HEK293 (cell line): ENCODE measurements around the gene DSN1.

ENCODE experiments used
- CTCF ChIA-PET: fragments of 350-600 bp; formaldehyde crosslinking; extraction: SDS; loops from one replicate; lab custom pipeline; 2021; ENCODE audit warnings: antibody characterized with exemption; lab: Yijun Ruan, JAX
- POLR2A ChIA-PET: fragments of 300-600 bp; formaldehyde crosslinking; extraction: SDS; loops from one replicate; lab custom pipeline; 2020; ENCODE audit warnings: antibody characterized with exemption, inconsistent platforms; lab: Yijun Ruan, JAX
- H3K27ac ChIP-seq: fragments of 200-500 bp; sonication (Bioruptor generic); 2 replicates; pipeline ENCODE4 v1.5.1; 2014; ENCODE audit warnings: low read depth, low read length, control low read depth, inconsistent platforms; ENCODE audit errors: extremely low read depth
- H3K36me3 ChIP-seq, 2 experiments: fragments of 200-500 bp in 1 of 2; sonication (Bioruptor generic) in 1 of 2; 1 replicate in 1 of 2; 2 replicates in 1 of 2; pipeline ENCODE4 v1.5.1; 2014 to 2017; ENCODE audit warnings: inconsistent platforms in 2 of 2, low read length in 2 of 2; ENCODE audit not compliant: control insufficient read depth in 2 of 2, insufficient read depth in 1 of 2
- H3K4me1 ChIP-seq: fragments of 200-500 bp; sonication (Bioruptor generic); 2 replicates; pipeline ENCODE4 v1.5.1; 2014; ENCODE audit warnings: mild to moderate bottlenecking, low read length, inconsistent platforms; ENCODE audit not compliant: control insufficient read depth, insufficient read depth
- H3K4me3 ChIP-seq: 2 replicates; pipeline ENCODE4 v1.5.1; 2011; ENCODE audit warnings: low read depth, mild to moderate bottlenecking, control low read depth, low read length, moderate library complexity
- H3K9me3 ChIP-seq: fragments of 200-500 bp; sonication (Bioruptor generic); 2 replicates; pipeline ENCODE4 v1.5.1; 2014; ENCODE audit warnings: low read depth, low read length, inconsistent platforms; ENCODE audit not compliant: control insufficient read depth, insufficient read depth
- KLF10 ChIP-seq: fragments of 450-650 bp; IDR thresholded peaks from 2 replicates; pipeline ENCODE4 v1.5.1; 2018; ENCODE audit warnings: missing biosample characterization, mild to moderate bottlenecking, missing genetic modification characterization
- SCRT2 ChIP-seq: fragments of 450-650 bp; formaldehyde crosslinking; IDR thresholded peaks from 2 replicates; pipeline ENCODE4 v1.5.1; 2016; ENCODE audit warnings: missing biosample characterization, missing genetic modification characterization
- ZBTB8A ChIP-seq: fragments of 450-650 bp; formaldehyde crosslinking; IDR thresholded peaks from 2 replicates; pipeline ENCODE4 v1.5.1; 2016; ENCODE audit warnings: missing biosample characterization, missing genetic modification characterization
- ZFHX2 ChIP-seq: fragments of 450-650 bp; formaldehyde crosslinking; conservative IDR thresholded peaks from 2 replicates; pipeline ENCODE4 v1.5.1; 2016; ENCODE audit warnings: missing biosample characterization, missing genetic modification characterization
- ZNF138 ChIP-seq: fragments of 450-650 bp; formaldehyde crosslinking; IDR thresholded peaks from 2 replicates; pipeline ENCODE4 v1.5.1; 2016; ENCODE audit warnings: missing biosample characterization, missing genetic modification characterization, borderline replicate concordance
- ZNF140 ChIP-seq: fragments of 450-650 bp; formaldehyde crosslinking; IDR thresholded peaks from 2 replicates; pipeline ENCODE4 v1.5.1; 2016; ENCODE audit warnings: missing biosample characterization, missing genetic modification characterization
- ZNF155 ChIP-seq: fragments of 450-650 bp; formaldehyde crosslinking; IDR thresholded peaks from 2 replicates; pipeline ENCODE4 v1.5.1; 2016; ENCODE audit warnings: missing biosample characterization, missing genetic modification characterization
- ZNF394 ChIP-seq: fragments of 450-650 bp; formaldehyde crosslinking; IDR thresholded peaks from 2 replicates; pipeline ENCODE4 v1.5.1; 2016; ENCODE audit warnings: missing biosample characterization, missing genetic modification characterization, mild to moderate bottlenecking, moderate library complexity, borderline replicate concordance
- ZNF423 ChIP-seq: fragments of 450-650 bp; formaldehyde crosslinking; IDR thresholded peaks from 2 replicates; pipeline ENCODE4 v1.5.1; 2016; ENCODE audit warnings: missing biosample characterization, missing genetic modification characterization
- ZNF426 ChIP-seq: fragments of 450-650 bp; formaldehyde crosslinking; IDR thresholded peaks from 2 replicates; pipeline ENCODE4 v1.5.1; 2017; ENCODE audit warnings: missing biosample characterization, missing genetic modification characterization, mild to moderate bottlenecking, inconsistent platforms, moderate library complexity
- ZNF677 ChIP-seq: fragments of 450-650 bp; IDR thresholded peaks from 2 replicates; pipeline ENCODE4 v1.5.0; 2018; ENCODE audit warnings: missing biosample characterization, mild to moderate bottlenecking, missing genetic modification characterization, moderate library complexity
- ZNF768 ChIP-seq: fragments of 450-650 bp; formaldehyde crosslinking; IDR thresholded peaks from 2 replicates; pipeline ENCODE4 v1.5.1; 2018; ENCODE audit warnings: missing biosample characterization, mild to moderate bottlenecking, missing genetic modification characterization
- ZNF791 ChIP-seq: fragments of 450-650 bp; formaldehyde crosslinking; IDR thresholded peaks from 2 replicates; pipeline ENCODE4 v1.5.1; 2016; ENCODE audit warnings: missing biosample characterization, missing genetic modification characterization
- TF ChIP-seq, protein P1 (sequence below): fragments of 450-650 bp; formaldehyde crosslinking; IDR thresholded peaks from 2 replicates; pipeline ENCODE4 v1.5.1; 2016; ENCODE audit warnings: missing biosample characterization, missing genetic modification characterization
- TF ChIP-seq, protein P2 (sequence below): fragments of 450-650 bp; formaldehyde crosslinking; IDR thresholded peaks from 2 replicates; pipeline ENCODE4 v1.5.1; 2016; ENCODE audit warnings: missing biosample characterization, missing genetic modification characterization, borderline replicate concordance
- TF ChIP-seq, protein P3 (sequence below): fragments of 450-650 bp; formaldehyde crosslinking; conservative IDR thresholded peaks from 2 replicates; pipeline ENCODE4 v1.5.1; 2016; ENCODE audit warnings: low read depth, missing biosample characterization, missing genetic modification characterization
- TF ChIP-seq, protein P4 (sequence below): fragments of 450-650 bp; formaldehyde crosslinking; IDR thresholded peaks from 2 replicates; pipeline ENCODE4 v1.5.1; 2017; ENCODE audit warnings: missing biosample characterization, missing genetic modification characterization
- TF ChIP-seq, protein P5 (sequence below): fragments of 450-650 bp; IDR thresholded peaks from 2 replicates; pipeline ENCODE4 v1.5.1; 2018; ENCODE audit warnings: missing biosample characterization, missing genetic modification characterization
- TF ChIP-seq, protein P6 (sequence below): fragments of 450-650 bp; formaldehyde crosslinking; IDR thresholded peaks from 2 replicates; pipeline ENCODE4 v1.5.1; 2017; ENCODE audit warnings: missing biosample characterization, missing genetic modification characterization

The DSN1 gene

DNA sequence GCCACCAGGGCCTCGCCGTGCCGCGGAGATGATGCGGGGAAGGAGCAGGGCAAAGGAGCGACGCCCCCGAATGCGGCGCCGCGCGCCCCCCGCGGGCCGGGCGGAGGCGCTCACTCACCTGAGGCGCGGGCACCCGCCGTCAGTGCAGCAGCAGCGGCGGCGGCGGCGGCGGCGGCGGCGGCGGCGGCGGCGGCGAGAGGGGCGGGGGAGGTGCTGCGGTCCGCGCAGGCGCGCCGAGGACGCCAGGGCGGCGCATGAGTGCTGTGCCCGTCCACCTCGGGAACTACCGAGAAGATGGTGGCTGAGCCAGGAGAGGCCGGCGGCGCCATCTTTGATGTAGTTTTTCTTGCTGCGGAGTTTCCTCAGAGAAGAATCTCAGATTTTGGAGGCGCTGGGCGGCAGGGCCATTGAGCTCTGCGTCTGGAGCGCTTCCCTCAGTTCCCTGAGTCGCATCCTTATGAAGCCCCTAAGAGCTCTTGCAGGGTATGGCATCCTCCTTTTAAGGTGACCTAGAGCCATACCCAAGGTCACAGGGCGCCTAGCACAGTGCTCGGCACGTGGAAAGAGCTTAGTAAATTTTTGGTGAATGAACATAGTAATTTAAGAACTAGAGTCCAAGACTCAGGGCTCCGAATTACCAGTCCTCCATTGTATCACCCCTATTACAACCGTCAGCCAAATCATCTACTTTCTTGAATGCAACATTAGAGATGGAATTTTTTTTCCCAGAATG, 27.5 kb downstream of the DSN1 start, which contains the start of gene NDRG3:
Gene NDRG3, minus strand, starts transcription at position 164 of the 733 bp plus-strand sequence. CDS start 24,355 bp downstream, outside the sequence.
- CTCF ChIA-PET: interaction anchor here (0.5 to 2.8 kb wide), 5 partner anchors 9 to 1383 kb away, joined by 3 to 12 read pairs (median 4); partner anchors contain the start of gene DSN1
- POLR2A ChIA-PET: interaction anchor here (0.6 to 1.0 kb wide), 3 partner anchors 10 to 1130 kb away, joined by 3 to 4 read pairs (median 3); partner anchors contain the start of genes DSN1 and SPAG4
- peak within 1 kb of the TSS; percentile 32; the same call in 1 of the 2 replicates for H3K27ac ChIP-seq
- H3K4me3 ChIP-seq: peak within 1 kb of the TSS; percentile 89
- no peaks in the 10 kb centered on the region for H3K9me3 ChIP-seq
- H3K4me1 ChIP-seq: no peaks in the 10 kb centered on the region; the same call in 1 of the 2 replicates
- peaks cover 6% of the 10 kb centered on the region in 2 experiments; a peak in 2 of 3 replicates for H3K36me3 ChIP-seq
- TF ChIP-seq ZNF138 (tag by site-specific recombination) (no peak), ZNF155 (tag by site-specific recombination) (no peak), ZNF677 (tag by site-specific recombination) (no peak), KLF10 (tag by site-specific recombination) (no peak), ZNF791 (no peak), ZFHX2 (tag by site-specific recombination) (no peak), SCRT2 (tag by site-specific recombination) (no peak), ZNF423 (tag by site-specific recombination) (no peak), ZNF394 (tag by site-specific recombination) (0 out of 2 replicates have a peak, but pooled peaks have one; percentile 23), ZBTB8A (tag by site-specific recombination) (0 out of 2 replicates have a peak, but pooled peaks have one; percentile 8), ZNF768 (no peak), ZNF426 (tag by site-specific recombination) (no peak), ZNF140 (tag by site-specific recombination) (no peak)
- TF ChIP-seq, protein P1, sequence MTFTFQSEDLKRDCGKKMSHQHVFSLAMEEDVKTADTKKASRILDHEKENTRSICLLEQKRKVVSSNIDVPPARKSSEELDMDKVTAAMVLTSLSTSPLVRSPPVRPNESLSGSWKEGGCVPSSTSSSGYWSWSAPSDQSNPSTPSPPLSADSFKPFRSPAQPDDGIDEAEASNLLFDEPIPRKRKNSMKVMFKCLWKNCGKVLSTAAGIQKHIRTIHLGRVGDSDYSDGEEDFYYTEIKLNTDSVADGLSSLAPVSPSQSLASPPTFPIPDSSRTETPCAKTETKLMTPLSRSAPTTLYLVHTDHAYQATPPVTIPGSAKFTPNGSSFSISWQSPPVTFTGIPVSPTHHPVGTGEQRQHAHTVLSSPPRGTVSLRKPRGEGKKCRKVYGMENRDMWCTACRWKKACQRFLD (tag by site-specific recombination): no peak
- TF ChIP-seq, protein P2, sequence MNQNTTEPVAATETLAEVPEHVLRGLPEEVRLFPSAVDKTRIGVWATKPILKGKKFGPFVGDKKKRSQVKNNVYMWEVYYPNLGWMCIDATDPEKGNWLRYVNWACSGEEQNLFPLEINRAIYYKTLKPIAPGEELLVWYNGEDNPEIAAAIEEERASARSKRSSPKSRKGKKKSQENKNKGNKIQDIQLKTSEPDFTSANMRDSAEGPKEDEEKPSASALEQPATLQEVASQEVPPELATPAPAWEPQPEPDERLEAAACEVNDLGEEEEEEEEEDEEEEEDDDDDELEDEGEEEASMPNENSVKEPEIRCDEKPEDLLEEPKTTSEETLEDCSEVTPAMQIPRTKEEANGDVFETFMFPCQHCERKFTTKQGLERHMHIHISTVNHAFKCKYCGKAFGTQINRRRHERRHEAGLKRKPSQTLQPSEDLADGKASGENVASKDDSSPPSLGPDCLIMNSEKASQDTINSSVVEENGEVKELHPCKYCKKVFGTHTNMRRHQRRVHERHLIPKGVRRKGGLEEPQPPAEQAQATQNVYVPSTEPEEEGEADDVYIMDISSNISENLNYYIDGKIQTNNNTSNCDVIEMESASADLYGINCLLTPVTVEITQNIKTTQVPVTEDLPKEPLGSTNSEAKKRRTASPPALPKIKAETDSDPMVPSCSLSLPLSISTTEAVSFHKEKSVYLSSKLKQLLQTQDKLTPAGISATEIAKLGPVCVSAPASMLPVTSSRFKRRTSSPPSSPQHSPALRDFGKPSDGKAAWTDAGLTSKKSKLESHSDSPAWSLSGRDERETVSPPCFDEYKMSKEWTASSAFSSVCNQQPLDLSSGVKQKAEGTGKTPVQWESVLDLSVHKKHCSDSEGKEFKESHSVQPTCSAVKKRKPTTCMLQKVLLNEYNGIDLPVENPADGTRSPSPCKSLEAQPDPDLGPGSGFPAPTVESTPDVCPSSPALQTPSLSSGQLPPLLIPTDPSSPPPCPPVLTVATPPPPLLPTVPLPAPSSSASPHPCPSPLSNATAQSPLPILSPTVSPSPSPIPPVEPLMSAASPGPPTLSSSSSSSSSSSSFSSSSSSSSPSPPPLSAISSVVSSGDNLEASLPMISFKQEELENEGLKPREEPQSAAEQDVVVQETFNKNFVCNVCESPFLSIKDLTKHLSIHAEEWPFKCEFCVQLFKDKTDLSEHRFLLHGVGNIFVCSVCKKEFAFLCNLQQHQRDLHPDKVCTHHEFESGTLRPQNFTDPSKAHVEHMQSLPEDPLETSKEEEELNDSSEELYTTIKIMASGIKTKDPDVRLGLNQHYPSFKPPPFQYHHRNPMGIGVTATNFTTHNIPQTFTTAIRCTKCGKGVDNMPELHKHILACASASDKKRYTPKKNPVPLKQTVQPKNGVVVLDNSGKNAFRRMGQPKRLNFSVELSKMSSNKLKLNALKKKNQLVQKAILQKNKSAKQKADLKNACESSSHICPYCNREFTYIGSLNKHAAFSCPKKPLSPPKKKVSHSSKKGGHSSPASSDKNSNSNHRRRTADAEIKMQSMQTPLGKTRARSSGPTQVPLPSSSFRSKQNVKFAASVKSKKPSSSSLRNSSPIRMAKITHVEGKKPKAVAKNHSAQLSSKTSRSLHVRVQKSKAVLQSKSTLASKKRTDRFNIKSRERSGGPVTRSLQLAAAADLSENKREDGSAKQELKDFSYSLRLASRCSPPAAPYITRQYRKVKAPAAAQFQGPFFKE (tag by site-specific recombination): no peak
- TF ChIP-seq, protein P3, sequence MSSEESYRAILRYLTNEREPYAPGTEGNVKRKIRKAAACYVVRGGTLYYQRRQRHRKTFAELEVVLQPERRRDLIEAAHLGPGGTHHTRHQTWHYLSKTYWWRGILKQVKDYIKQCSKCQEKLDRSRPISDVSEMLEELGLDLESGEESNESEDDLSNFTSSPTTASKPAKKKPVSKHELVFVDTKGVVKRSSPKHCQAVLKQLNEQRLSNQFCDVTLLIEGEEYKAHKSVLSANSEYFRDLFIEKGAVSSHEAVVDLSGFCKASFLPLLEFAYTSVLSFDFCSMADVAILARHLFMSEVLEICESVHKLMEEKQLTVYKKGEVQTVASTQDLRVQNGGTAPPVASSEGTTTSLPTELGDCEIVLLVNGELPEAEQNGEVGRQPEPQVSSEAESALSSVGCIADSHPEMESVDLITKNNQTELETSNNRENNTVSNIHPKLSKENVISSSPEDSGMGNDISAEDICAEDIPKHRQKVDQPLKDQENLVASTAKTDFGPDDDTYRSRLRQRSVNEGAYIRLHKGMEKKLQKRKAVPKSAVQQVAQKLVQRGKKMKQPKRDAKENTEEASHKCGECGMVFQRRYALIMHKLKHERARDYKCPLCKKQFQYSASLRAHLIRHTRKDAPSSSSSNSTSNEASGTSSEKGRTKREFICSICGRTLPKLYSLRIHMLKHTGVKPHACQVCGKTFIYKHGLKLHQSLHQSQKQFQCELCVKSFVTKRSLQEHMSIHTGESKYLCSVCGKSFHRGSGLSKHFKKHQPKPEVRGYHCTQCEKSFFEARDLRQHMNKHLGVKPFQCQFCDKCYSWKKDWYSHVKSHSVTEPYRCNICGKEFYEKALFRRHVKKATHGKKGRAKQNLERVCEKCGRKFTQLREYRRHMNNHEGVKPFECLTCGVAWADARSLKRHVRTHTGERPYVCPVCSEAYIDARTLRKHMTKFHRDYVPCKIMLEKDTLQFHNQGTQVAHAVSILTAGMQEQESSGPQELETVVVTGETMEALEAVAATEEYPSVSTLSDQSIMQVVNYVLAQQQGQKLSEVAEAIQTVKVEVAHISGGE (tag by site-specific recombination): no peak
- TF ChIP-seq, protein P4, sequence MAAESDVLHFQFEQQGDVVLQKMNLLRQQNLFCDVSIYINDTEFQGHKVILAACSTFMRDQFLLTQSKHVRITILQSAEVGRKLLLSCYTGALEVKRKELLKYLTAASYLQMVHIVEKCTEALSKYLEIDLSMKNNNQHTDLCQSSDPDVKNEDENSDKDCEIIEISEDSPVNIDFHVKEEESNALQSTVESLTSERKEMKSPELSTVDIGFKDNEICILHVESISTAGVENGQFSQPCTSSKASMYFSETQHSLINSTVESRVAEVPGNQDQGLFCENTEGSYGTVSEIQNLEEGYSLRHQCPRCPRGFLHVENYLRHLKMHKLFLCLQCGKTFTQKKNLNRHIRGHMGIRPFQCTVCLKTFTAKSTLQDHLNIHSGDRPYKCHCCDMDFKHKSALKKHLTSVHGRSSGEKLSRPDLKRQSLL: peak; percentile 62; the same call in 1 of the 2 replicates
- TF ChIP-seq, protein P5, sequence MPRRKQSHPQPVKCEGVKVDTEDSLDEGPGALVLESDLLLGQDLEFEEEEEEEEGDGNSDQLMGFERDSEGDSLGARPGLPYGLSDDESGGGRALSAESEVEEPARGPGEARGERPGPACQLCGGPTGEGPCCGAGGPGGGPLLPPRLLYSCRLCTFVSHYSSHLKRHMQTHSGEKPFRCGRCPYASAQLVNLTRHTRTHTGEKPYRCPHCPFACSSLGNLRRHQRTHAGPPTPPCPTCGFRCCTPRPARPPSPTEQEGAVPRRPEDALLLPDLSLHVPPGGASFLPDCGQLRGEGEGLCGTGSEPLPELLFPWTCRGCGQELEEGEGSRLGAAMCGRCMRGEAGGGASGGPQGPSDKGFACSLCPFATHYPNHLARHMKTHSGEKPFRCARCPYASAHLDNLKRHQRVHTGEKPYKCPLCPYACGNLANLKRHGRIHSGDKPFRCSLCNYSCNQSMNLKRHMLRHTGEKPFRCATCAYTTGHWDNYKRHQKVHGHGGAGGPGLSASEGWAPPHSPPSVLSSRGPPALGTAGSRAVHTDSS: no peak
- TF ChIP-seq, protein P6, sequence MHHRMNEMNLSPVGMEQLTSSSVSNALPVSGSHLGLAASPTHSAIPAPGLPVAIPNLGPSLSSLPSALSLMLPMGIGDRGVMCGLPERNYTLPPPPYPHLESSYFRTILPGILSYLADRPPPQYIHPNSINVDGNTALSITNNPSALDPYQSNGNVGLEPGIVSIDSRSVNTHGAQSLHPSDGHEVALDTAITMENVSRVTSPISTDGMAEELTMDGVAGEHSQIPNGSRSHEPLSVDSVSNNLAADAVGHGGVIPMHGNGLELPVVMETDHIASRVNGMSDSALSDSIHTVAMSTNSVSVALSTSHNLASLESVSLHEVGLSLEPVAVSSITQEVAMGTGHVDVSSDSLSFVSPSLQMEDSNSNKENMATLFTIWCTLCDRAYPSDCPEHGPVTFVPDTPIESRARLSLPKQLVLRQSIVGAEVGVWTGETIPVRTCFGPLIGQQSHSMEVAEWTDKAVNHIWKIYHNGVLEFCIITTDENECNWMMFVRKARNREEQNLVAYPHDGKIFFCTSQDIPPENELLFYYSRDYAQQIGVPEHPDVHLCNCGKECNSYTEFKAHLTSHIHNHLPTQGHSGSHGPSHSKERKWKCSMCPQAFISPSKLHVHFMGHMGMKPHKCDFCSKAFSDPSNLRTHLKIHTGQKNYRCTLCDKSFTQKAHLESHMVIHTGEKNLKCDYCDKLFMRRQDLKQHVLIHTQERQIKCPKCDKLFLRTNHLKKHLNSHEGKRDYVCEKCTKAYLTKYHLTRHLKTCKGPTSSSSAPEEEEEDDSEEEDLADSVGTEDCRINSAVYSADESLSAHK (tag by site-specific recombination): no peak
